ENCODE data around the gene USP32.

DNA sequence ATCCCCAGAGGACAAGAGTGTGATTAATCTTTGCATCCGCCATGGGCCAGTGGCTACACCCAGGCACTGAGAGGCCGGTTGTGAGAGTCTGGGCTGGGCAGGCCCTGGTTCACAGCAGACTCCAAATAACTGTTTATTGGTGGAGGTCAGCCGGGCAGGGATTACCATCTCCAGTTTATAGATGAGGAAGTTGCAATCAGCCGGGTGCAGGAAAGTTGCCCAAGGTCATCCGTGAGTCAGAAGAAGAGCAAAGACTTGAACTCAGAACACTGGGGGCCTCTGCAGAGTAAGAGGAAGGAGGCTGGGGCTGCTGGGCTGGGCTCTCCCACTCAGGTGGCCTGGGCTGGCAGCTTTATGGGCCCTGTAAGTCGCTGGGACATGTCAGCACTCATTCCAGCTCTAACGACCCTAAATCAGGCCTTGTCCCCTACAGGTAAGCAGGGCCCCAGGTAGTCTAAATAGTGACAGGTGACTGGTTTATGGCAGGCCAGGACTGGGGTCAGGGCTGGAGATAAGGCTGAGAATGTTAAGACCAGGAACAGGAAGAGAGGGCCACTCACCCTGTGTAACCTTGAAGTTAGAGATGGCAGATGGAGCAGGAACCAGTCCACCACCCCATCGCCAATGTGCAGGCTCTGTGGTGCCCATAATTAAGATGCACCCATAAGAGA is 244.2 kb downstream of the USP32 start:
- TF ChIP-seq, protein P1, sequence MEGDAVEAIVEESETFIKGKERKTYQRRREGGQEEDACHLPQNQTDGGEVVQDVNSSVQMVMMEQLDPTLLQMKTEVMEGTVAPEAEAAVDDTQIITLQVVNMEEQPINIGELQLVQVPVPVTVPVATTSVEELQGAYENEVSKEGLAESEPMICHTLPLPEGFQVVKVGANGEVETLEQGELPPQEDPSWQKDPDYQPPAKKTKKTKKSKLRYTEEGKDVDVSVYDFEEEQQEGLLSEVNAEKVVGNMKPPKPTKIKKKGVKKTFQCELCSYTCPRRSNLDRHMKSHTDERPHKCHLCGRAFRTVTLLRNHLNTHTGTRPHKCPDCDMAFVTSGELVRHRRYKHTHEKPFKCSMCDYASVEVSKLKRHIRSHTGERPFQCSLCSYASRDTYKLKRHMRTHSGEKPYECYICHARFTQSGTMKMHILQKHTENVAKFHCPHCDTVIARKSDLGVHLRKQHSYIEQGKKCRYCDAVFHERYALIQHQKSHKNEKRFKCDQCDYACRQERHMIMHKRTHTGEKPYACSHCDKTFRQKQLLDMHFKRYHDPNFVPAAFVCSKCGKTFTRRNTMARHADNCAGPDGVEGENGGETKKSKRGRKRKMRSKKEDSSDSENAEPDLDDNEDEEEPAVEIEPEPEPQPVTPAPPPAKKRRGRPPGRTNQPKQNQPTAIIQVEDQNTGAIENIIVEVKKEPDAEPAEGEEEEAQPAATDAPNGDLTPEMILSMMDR (IDR thresholded peaks at IDR 0.05), result no peak
- TF ChIP-seq POLR2A (IDR thresholded peaks at IDR 0.05), result no peak
